SK-N-SH (cell line): ENCODE data around the gene ZC3H12C. TPM values are rescaled to one million over a fixed set of nuclear protein-coding genes. Genes with fewer than 3 reads are reported as not detected.
A peak's percentile ranks its signal among the peaks of the same experiment; 100 is the strongest.

Experiments used
- CTCF ChIA-PET: fragments of 300-600, 350-600 bp; formaldehyde crosslinking; extraction: SDS; loops from one replicate; lab custom pipeline; 2021; lab: Yijun Ruan, JAX
- POLR2A ChIA-PET: fragments of 350-600 bp; sonication (Branson Sonifier 250); formaldehyde crosslinking; extraction: SDS; loops from one replicate; lab custom pipeline; 2020; ENCODE audit warnings: antibody characterized with exemption, inconsistent platforms; lab: Yijun Ruan, JAX
- DNase-seq: peaks from one replicate; pipeline ENCODE4 v3.0.0; 2012
- H2AFZ ChIP-seq: fragments of 200-600 bp; sonication (generic); 2 replicates; pipeline ENCODE4 v1.8.1; 2016; ENCODE audit warnings: antibody characterized with exemption, mild to moderate bottlenecking, low read depth
- H3F3A ChIP-seq: fragments of 200-600 bp; sonication (generic); replicated peaks from 2 replicates; pipeline ENCODE3; 2016; ENCODE audit warnings: antibody characterized with exemption, mild to moderate bottlenecking; ENCODE audit not compliant: insufficient read depth
- H3K27ac ChIP-seq, 2 experiments: fragments of 200-500 bp in 1 of 2; fragments of 200-600 bp in 1 of 2; sonication (Bioruptor generic) in 1 of 2; sonication (generic), shearing (Covaris generic) in 1 of 2; 2 replicates each; pipeline versions ENCODE4 v1.5.1 to v1.6.1; 2014 to 2016; ENCODE audit warnings: low read depth in 2 of 2, inconsistent platforms in 1 of 2, low read length in 1 of 2, mild to moderate bottlenecking in 1 of 2, mixed read lengths in 1 of 2
- H3K27me3 ChIP-seq: fragments of 200-600 bp; sonication (generic), shearing (Covaris generic); 2 replicates; pipeline ENCODE4 v1.6.1; 2016; ENCODE audit warnings: mixed run types; ENCODE audit not compliant: insufficient read depth
- H3K36me3 ChIP-seq, 2 experiments: fragments of 200-500 bp in 1 of 2; fragments of 200-600 bp in 1 of 2; sonication (Bioruptor generic) in 1 of 2; sonication (generic) in 1 of 2; replicated peaks in 1 of 2; 2 replicates each; pipeline versions ENCODE3 to v1.5.1; 2014 to 2016; ENCODE audit warnings: low read length in 1 of 2, mild to moderate bottlenecking in 1 of 2; ENCODE audit not compliant: insufficient read depth in 2 of 2, control insufficient read depth in 1 of 2
- H3K4me1 ChIP-seq, 2 experiments: fragments of 200-500 bp in 1 of 2; fragments of 200-600 bp in 1 of 2; sonication (Bioruptor generic) in 1 of 2; sonication (generic), shearing (Covaris generic) in 1 of 2; 2 replicates each; pipeline versions ENCODE4 v1.5.1 to v1.6.1; 2014 to 2016; ENCODE audit warnings: low read depth in 1 of 2, low read length in 1 of 2, mixed run types in 1 of 2; ENCODE audit not compliant: insufficient read depth in 2 of 2, control insufficient read depth in 1 of 2
- H3K4me2 ChIP-seq: fragments of 200-600 bp; sonication (generic), shearing (Covaris generic); 2 replicates; pipeline ENCODE4 v1.6.1; 2017; ENCODE audit warnings: mixed run types
- H3K4me3 ChIP-seq, 2 experiments: fragments of 200-500 bp in 1 of 2; fragments of 200-600 bp in 1 of 2; sonication (Bioruptor generic) in 1 of 2; sonication (generic), shearing (Covaris generic) in 1 of 2; 2 replicates each; pipeline versions ENCODE4 v1.5.1 to v1.8.1; 2014 to 2016; ENCODE audit warnings: low read depth in 2 of 2, inconsistent platforms in 1 of 2, low read length in 1 of 2, mild to moderate bottlenecking in 1 of 2, mixed read lengths in 1 of 2, moderate library complexity in 1 of 2
- H3K79me2 ChIP-seq: fragments of 200-600 bp; sonication (generic); 2 replicates; pipeline ENCODE4 v1.8.1; 2017; ENCODE audit warnings: mild to moderate bottlenecking; ENCODE audit not compliant: insufficient read depth
- H3K9ac ChIP-seq: fragments of 200-600 bp; sonication (generic); 2 replicates; pipeline ENCODE4 v1.6.1; 2017; ENCODE audit warnings: mixed run types
- H3K9me2 ChIP-seq: fragments of 200-600 bp; sonication (generic); 2 replicates; pipeline ENCODE4 v1.6.1; 2017; ENCODE audit warnings: mixed run types
- H3K9me3 ChIP-seq: fragments of 200-600 bp; sonication (generic); 2 replicates; pipeline ENCODE4 v1.6.1; 2017; ENCODE audit warnings: mixed run types, mild to moderate bottlenecking, moderate library complexity
- H4K20me1 ChIP-seq: fragments of 200-600 bp; sonication (generic); 2 replicates; pipeline ENCODE4 v1.6.1; 2017; ENCODE audit warnings: mild to moderate bottlenecking, mixed run types; ENCODE audit not compliant: insufficient read depth
- CHD2 ChIP-seq: fragments of 150-350 bp; IDR thresholded peaks from 2 replicates; pipeline ENCODE4 v1.6.1; 2018; ENCODE audit warnings: low read length; ENCODE audit not compliant: partially characterized antibody
- CTCF ChIP-seq: fragments of 200-600 bp; sonication (generic); IDR thresholded peaks from 2 replicates; pipeline ENCODE4 v1.6.1; 2017; ENCODE audit warnings: antibody characterized with exemption, mild to moderate bottlenecking, moderate library complexity
- EP300 ChIP-seq, 2 experiments: IDR thresholded peaks; 2 replicates each; pipeline versions ENCODE4 v1.4.0 to v1.6.1; 2012; ENCODE audit warnings: borderline replicate concordance in 1 of 2, low read depth in 1 of 2, low read length in 1 of 2
- EZH2phosphoT487 ChIP-seq: fragments of 200-600 bp; sonication (generic); IDR thresholded peaks from 2 replicates; pipeline ENCODE4 v1.6.1; 2017; ENCODE audit warnings: low read depth, mixed run types, mild to moderate bottlenecking, antibody characterized with exemption, moderate library complexity, borderline replicate concordance
- FOXM1 ChIP-seq: IDR thresholded peaks from 2 replicates; pipeline ENCODE4 v1.4.0; 2012; ENCODE audit warnings: low read depth, mild to moderate bottlenecking
- GATA2 ChIP-seq: sonication (generic); formaldehyde crosslinking; IDR thresholded peaks from 2 replicates; pipeline ENCODE4 v1.5.0; 2020; ENCODE audit warnings: mild to moderate bottlenecking, missing genetic modification reagents
- MXI1 ChIP-seq: IDR thresholded peaks from 2 replicates; pipeline ENCODE4 v1.6.1; 2012; ENCODE audit warnings: mild to moderate bottlenecking, low read depth, low read length, improper control_type of control experiment
- NRF1 ChIP-seq: IDR thresholded peaks from 2 replicates; pipeline ENCODE4 v1.6.1; 2012; ENCODE audit warnings: low read depth, mild to moderate bottlenecking, low read length
- RCOR1 ChIP-seq: fragments of 150-350 bp; IDR thresholded peaks from 2 replicates; pipeline ENCODE4 v1.6.1; 2017; ENCODE audit warnings: antibody characterized with exemption, low read length
- RXRA ChIP-seq: IDR thresholded peaks from 2 replicates; pipeline ENCODE4 v1.4.0; 2012; ENCODE audit warnings: low read depth, mild to moderate bottlenecking, borderline replicate concordance
- USF1 ChIP-seq: IDR thresholded peaks from 2 replicates; pipeline ENCODE4 v1.4.0; 2012; ENCODE audit warnings: low read depth, borderline replicate concordance
- USF2 ChIP-seq: fragments of 150-350 bp; IDR thresholded peaks from 2 replicates; pipeline ENCODE4 v1.6.1; 2017; ENCODE audit warnings: antibody characterized with exemption, low read length, low read depth, borderline replicate concordance
- YY1 ChIP-seq: IDR thresholded peaks from 2 replicates; pipeline ENCODE4 v1.4.0; 2012; ENCODE audit warnings: low read depth, mild to moderate bottlenecking
- WGBS: methylation state at CpG from one replicate; pipeline ENCODE4 v1.1.6; 2017; ENCODE audit warnings: low lambda C conversion rate; 5-methylcytosine and 5-hydroxymethylcytosine counted together
- polyA plus RNA-seq, 3 experiments: library from polyadenylated mRNA; depleted of rRNA; stranded (reverse); fragments of >200 nt; gene quantifications; 2 replicates each; pipeline ENCODE4 v1.2.3, GENCODE V29; 2012

The ZC3H12C gene
- polyA plus RNA-seq, 1 of the 3 experiments (the other 2 are of a cell fraction), result 2.8 TPM

- TF ChIP-seq RXRA (no peak), CTCF (no peak), USF1 (no peak), USF2 (no peak), NRF1 (no peak), MXI1 (no peak)
Observed at GRCh38 chr11:110125632-110126031, 32.4 kb downstream of the ZC3H12C start (continued).

GRCh38 chr11:110126936-110127335, 33.7 kb downstream of the ZC3H12C start:
- no peaks in the 10 kb centered on the region for H4K20me1 ChIP-seq
- H3K9me2 ChIP-seq, result no peaks in the 10 kb centered on the region
- H3K27me3 ChIP-seq, result no peaks in the 10 kb centered on the region
- H3K9me3 ChIP-seq, result no peaks in the 10 kb centered on the region; the same call in 1 of the 2 replicates
- no peak overlapping the region for H3K9ac ChIP-seq
- H3K36me3 ChIP-seq, result peaks cover 0 to 4% of the 10 kb centered on the region in 2 experiments
- no peaks in the 10 kb centered on the region for H3F3A ChIP-seq
- peaks cover 19 to 56% of the 10 kb centered on the region in 2 experiments; a peak in 3 of 4 replicates for H3K4me1 ChIP-seq
- H3K4me2 ChIP-seq, result no peak overlapping the region
- ChIA-PET POLR2A (no interaction called here), CTCF (interaction anchor here (0.6 to 1.2 kb wide), 3 partner anchors 10 to 33 kb away, joined by 3 to 4 read pairs (median 3); no protein-coding TSS in a partner anchor)
- no peak for TF ChIP-seq YY1
- TF ChIP-seq EZH2phosphoT487, result no peak
- peaks cover 32% of the 10 kb centered on the region for H3K79me2 ChIP-seq
- 74% methylated on average over 4 of the region's 4 CpGs for WGBS
- no peak overlapping the region for H3K4me3 ChIP-seq
- no peak overlapping the region for H2AFZ ChIP-seq
- no peak for DNase-seq
- H3K27ac ChIP-seq, result peak overlapping the region in 1 of 2 experiments; percentile 28; a peak in 2 of 4 replicates

- H3K4me1 ChIP-seq, result peaks cover 18 to 57% of the 10 kb centered on the region in 2 experiments; a peak in 3 of 4 replicates
- no peak overlapping the region for H2AFZ ChIP-seq
- H3K36me3 ChIP-seq, result peaks cover 0 to 4% of the 10 kb centered on the region in 2 experiments
- peak; percentile 59 for TF ChIP-seq CHD2
- TF ChIP-seq FOXM1, result no peak
- peak in 1 of 2 experiments; percentile 58; a peak in 1 of 4 replicates for TF ChIP-seq EP300 (IDR thresholded peaks at IDR 0.05; ENCODE audit: borderline replicate concordance in 1 of 2, low read depth in 1 of 2, low read length in 1 of 2)
- peak; percentile 80 for TF ChIP-seq RCOR1
- 0 out of 2 replicates have a peak, but pooled peaks have one; percentile 23 for TF ChIP-seq USF1
- no peak for TF ChIP-seq GATA2 (CRISPR knock-in tag)
- peaks cover 28% of the 10 kb centered on the region for H3K79me2 ChIP-seq
- no peaks in the 10 kb centered on the region for H3K27me3 ChIP-seq
- ChIA-PET POLR2A (interaction anchor here (0.7 to 1.0 kb wide), 3 partner anchors 12 to 33 kb away, joined by 3 to 4 read pairs (median 4); no protein-coding TSS in a partner anchor), CTCF (interaction anchor here (1.0 to 1.2 kb wide), 2 partner anchors 12 to 36 kb away, joined by 3 read pairs; no protein-coding TSS in a partner anchor)
- WGBS, result 29% methylated on average over 2 of the region's 2 CpGs
- peaks cover 4% of the 10 kb centered on the region; the same call in 1 of the 2 replicates for H3K9me2 ChIP-seq
- no peak overlapping the region for H3K9ac ChIP-seq
- H3K4me2 ChIP-seq, result no peak overlapping the region
- peak; percentile 36 for DNase-seq
- no peaks in the 10 kb centered on the region for H4K20me1 ChIP-seq
- H3K9me3 ChIP-seq, result no peaks in the 10 kb centered on the region; the same call in 1 of the 2 replicates
- H3K27ac ChIP-seq, result peak overlapping the region in 1 of 2 experiments; percentile 86; a peak in 3 of 4 replicates
- no peaks in the 10 kb centered on the region for H3F3A ChIP-seq
- H3K4me3 ChIP-seq, result no peak overlapping the region
Observed at GRCh38 chr11:110128161-110128560, 35.0 kb downstream of the ZC3H12C start.
